ENCODE results near the gene NGFR. TPM values are rescaled to one million over a fixed set of nuclear protein-coding genes. Genes with fewer than 3 reads are reported as not detected.

Gene NGFR
- polyA plus RNA-seq, 1 of the 3 experiments (the other 2 are of a cell fraction): 0.76 TPM

GRCh38 chr17:49511810-49512209 is 16.7 kb downstream of the NGFR start:
- H3K9ac ChIP-seq: no peak overlapping the region
- ChIA-PET POLR2A (interaction anchor here (1.2 to 1.4 kb wide), 2 partner anchors 8 to 45 kb away, joined by 3 read pairs; no protein-coding TSS in a partner anchor), CTCF (interaction anchor here (0.6 to 15.7 kb wide), 13 partner anchors 10 to 408 kb away, joined by 3 to 453 read pairs (median 7); partner anchors contain the start of gene NGFR)
- no peaks in the 10 kb centered on the region for H3K9me2 ChIP-seq
- H3K27ac ChIP-seq (ENCODE audit: low read depth in 2 of 2, low read length in 1 of 2): peak overlapping the region in 1 of 2 experiments; percentile 39; a peak in 2 of 4 replicates
- 83% methylated on average over 16 of the region's 16 CpGs for WGBS (ENCODE audit: low lambda C conversion rate)
- H2AFZ ChIP-seq (ENCODE audit: low read depth): no peak overlapping the region
- H4K20me1 ChIP-seq (ENCODE audit: insufficient read depth): no peaks in the 10 kb centered on the region
- no peak overlapping the region for H3K4me2 ChIP-seq
- DNase-seq: peak; percentile 80
- no peaks in the 10 kb centered on the region for H3K79me2 ChIP-seq (ENCODE audit: insufficient read depth)
- TF ChIP-seq MEF2A (IDR thresholded peaks at IDR 0.05; ENCODE audit: borderline replicate concordance, low read depth): no peak
- no peak for TF ChIP-seq FOXJ3 (CRISPR knock-in tag; IDR thresholded peaks at IDR 0.05)
- no peak for TF ChIP-seq TCF12 (IDR thresholded peaks at IDR 0.05)
- peak; percentile 31 for TF ChIP-seq RAD21 (IDR thresholded peaks at IDR 0.05; ENCODE audit: low read length)
- peak in 1 of 2 experiments; percentile 52; a peak in 2 of 4 replicates for TF ChIP-seq EP300 (IDR thresholded peaks at IDR 0.05; ENCODE audit: borderline replicate concordance in 1 of 2, low read depth in 1 of 2, low read length in 1 of 2)
- no peak; the same call in 1 of the 2 replicates for TF ChIP-seq SMC3 (IDR thresholded peaks at IDR 0.05; ENCODE audit: low read depth, low read length)
- TF ChIP-seq MXI1 (IDR thresholded peaks at IDR 0.05; ENCODE audit: low read depth, low read length): peak; percentile 31; the same call in 1 of the 2 replicates
- TF ChIP-seq REST (IDR thresholded peaks at IDR 0.05; ENCODE audit: low read depth, low read length): no peak
- TF ChIP-seq RXRA (IDR thresholded peaks at IDR 0.05; ENCODE audit: borderline replicate concordance, low read depth): no peak
- no peak for TF ChIP-seq RCOR1 (IDR thresholded peaks at IDR 0.05; ENCODE audit: low read length)
- TF ChIP-seq TAF1 (IDR thresholded peaks at IDR 0.05; ENCODE audit: borderline replicate concordance, low read depth, low read length): no peak
- TF ChIP-seq FOSL2 (IDR thresholded peaks at IDR 0.05; ENCODE audit: borderline replicate concordance, low read depth): no peak
- H3K4me1 ChIP-seq (ENCODE audit: control insufficient read depth in 1 of 2, insufficient read depth in 2 of 2, low read depth in 1 of 2, low read length in 1 of 2): peaks cover 11 to 92% of the 10 kb centered on the region in 2 experiments
- peaks cover 13% of the 10 kb centered on the region; the same call in 1 of the 2 replicates for H3K27me3 ChIP-seq (ENCODE audit: insufficient read depth)
- H3F3A ChIP-seq (replicated peaks; ENCODE audit: insufficient read depth): no peaks in the 10 kb centered on the region
- H3K9me3 ChIP-seq: no peaks in the 10 kb centered on the region
- H3K4me3 ChIP-seq (ENCODE audit: low read depth in 2 of 2, low read length in 1 of 2): no peak overlapping the region
- no peaks in the 10 kb centered on the region for H3K36me3 ChIP-seq (replicated peaks in 1 of 2; ENCODE audit: control insufficient read depth in 1 of 2, insufficient read depth in 2 of 2, low read length in 1 of 2)

GRCh38 chr17:49512296-49513043 is 17.4 kb downstream of the NGFR start:
- ChIA-PET POLR2A (interaction anchor here (1.2 to 1.4 kb wide), 2 partner anchors 7 to 44 kb away, joined by 3 read pairs; no protein-coding TSS in a partner anchor), CTCF (interaction anchor here (0.6 to 15.7 kb wide), 11 partner anchors 12 to 409 kb away, joined by 3 to 453 read pairs (median 10); partner anchors contain the start of gene NGFR)
- Histone ChIP-seq H2AFZ (ENCODE audit: low read depth) (no peak overlapping the region), H3F3A (replicated peaks; ENCODE audit: insufficient read depth) (no peaks in the 10 kb centered on the region), H3K36me3 (replicated peaks in 1 of 2; ENCODE audit: control insufficient read depth in 1 of 2, insufficient read depth in 2 of 2, low read length in 1 of 2) (no peaks in the 10 kb centered on the region), H3K4me2 (no peak overlapping the region), H3K9me3 (no peaks in the 10 kb centered on the region), H4K20me1 (ENCODE audit: insufficient read depth) (no peaks in the 10 kb centered on the region), H3K4me1 (ENCODE audit: control insufficient read depth in 1 of 2, insufficient read depth in 2 of 2, low read depth in 1 of 2, low read length in 1 of 2) (peaks cover 11 to 87% of the 10 kb centered on the region in 2 experiments), H3K4me3 (ENCODE audit: low read depth in 2 of 2, low read length in 1 of 2) (no peak overlapping the region), H3K79me2 (ENCODE audit: insufficient read depth) (no peaks in the 10 kb centered on the region), H3K9me2 (no peaks in the 10 kb centered on the region), H3K27ac (ENCODE audit: low read depth in 2 of 2, low read length in 1 of 2) (peak overlapping the region in 1 of 2 experiments; percentile 39; a peak in 1 of 4 replicates), H3K27me3 (ENCODE audit: insufficient read depth) (peaks cover 6% of the 10 kb centered on the region; the same call in 1 of the 2 replicates), H3K9ac (no peak overlapping the region)
- DNase-seq: no peak
- 91% methylated on average over 26 of the region's 26 CpGs for WGBS (ENCODE audit: low lambda C conversion rate)
- TF ChIP-seq USF2 (IDR thresholded peaks at IDR 0.05; ENCODE audit: borderline replicate concordance, low read depth, low read length): no peak
- no peak for TF ChIP-seq JUND (IDR thresholded peaks at IDR 0.05)
- TF ChIP-seq SMC3 (IDR thresholded peaks at IDR 0.05; ENCODE audit: low read depth, low read length): no peak
- TF ChIP-seq REST (IDR thresholded peaks at IDR 0.05; ENCODE audit: low read depth, low read length): no peak
- no peak for TF ChIP-seq GATA2 (CRISPR knock-in tag; IDR thresholded peaks at IDR 0.05)
- TF ChIP-seq NFIC (IDR thresholded peaks at IDR 0.05; ENCODE audit: borderline replicate concordance): no peak
- TF ChIP-seq RAD21 (IDR thresholded peaks at IDR 0.05; ENCODE audit: low read length): no peak
- TF ChIP-seq MAX (IDR thresholded peaks at IDR 0.05; ENCODE audit: low read depth): no peak
- TF ChIP-seq FOXJ3 (CRISPR knock-in tag; IDR thresholded peaks at IDR 0.05): no peak
